ENCODE results near the gene SDK2.

Gene SDK2

DNA sequence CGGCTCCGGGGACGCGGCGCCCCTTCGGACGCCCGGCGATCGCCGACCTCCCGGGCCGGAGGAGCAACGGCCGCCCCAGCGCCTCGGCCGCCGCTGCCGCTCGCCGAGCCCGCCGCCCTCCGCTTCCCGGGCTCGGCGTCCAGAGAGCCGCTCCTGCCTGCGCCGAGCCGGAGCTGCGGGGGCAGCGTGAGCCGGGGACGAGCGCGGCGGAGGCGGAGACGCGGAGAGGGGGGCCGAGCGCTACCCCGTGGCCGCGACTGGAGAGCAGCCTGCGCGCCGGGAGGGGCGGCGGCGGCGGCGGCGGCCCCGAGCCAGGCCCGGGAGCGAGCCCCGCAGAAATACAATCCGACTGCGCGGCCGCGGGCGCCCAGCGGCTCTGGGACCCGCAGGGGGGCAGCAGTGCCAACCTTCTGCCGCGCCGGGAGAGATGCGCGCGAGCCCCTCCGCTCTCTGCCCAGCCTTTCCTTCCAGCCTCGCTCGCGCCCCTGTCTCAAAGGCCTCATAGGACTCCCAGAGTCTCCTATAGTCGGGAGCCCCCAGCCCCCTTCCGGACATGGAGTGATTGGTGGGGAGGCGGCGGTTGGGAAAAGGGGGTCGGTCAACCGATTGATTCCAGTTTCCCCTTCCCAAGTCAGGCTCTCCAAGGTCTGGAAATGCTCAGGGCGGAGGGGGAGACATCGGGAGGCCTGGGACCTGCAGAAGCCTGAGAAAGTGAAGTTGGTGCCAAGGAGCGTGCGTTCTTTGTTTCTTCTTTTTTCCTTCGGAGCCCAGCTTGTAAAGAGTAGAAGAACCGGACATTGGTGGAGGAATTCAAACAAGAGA, 1.0 kb upstream of the SDK2 start (continued):
- TF ChIP-seq ZNF48 (tag by site-specific recombination; IDR thresholded peaks at IDR 0.05) = no peak

DNA sequence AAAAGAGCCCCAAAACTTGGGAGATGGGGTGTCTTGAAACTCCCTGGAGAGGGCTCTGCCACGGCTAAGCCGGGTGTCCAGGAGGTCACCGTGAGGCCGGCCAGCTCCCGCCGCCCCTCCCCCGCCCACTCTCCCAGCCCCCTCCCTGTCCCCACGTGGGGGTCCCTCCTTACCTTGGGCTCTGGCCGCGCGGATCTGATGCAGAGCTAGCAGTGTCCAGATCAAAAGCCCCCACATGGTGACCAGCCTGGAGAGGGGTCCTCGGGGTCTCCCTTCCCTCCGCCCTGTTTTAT, 447 bp downstream of the SDK2 start:
- TF ChIP-seq HOXC10 (CRISPR knock-in tag; IDR thresholded peaks at IDR 0.05) (no peak), SCRT2 (tag by site-specific recombination; IDR thresholded peaks at IDR 0.05) (no peak), MYNN (tag by site-specific recombination; IDR thresholded peaks at IDR 0.05; ENCODE audit: borderline replicate concordance) (no peak), ZNF274 (IDR thresholded peaks at IDR 0.05; ENCODE audit: low read length) (no peak), ZNF274 (tag by site-specific recombination; IDR thresholded peaks at IDR 0.05; ENCODE audit: borderline replicate concordance) (no peak), ZBTB7A (tag by site-specific recombination; IDR thresholded peaks at IDR 0.05; ENCODE audit: low read depth) (no peak), MEIS1 (CRISPR knock-in tag; IDR thresholded peaks at IDR 0.05; ENCODE audit: borderline replicate concordance) (no peak), ZNF623 (tag by site-specific recombination; IDR thresholded peaks at IDR 0.05) (no peak), ZNF629 (tag by site-specific recombination; IDR thresholded peaks at IDR 0.05) (no peak), OSR2 (tag by site-specific recombination; IDR thresholded peaks at IDR 0.05) (no peak), ZNF169 (tag by site-specific recombination; IDR thresholded peaks at IDR 0.05) (no peak), KLF1 (tag by site-specific recombination; IDR thresholded peaks at IDR 0.05) (no peak), ZNF624 (tag by site-specific recombination; IDR thresholded peaks at IDR 0.05) (no peak), ZNF707 (tag by site-specific recombination; IDR thresholded peaks at IDR 0.05) (no peak)
- TF ChIP-seq, protein P1, sequence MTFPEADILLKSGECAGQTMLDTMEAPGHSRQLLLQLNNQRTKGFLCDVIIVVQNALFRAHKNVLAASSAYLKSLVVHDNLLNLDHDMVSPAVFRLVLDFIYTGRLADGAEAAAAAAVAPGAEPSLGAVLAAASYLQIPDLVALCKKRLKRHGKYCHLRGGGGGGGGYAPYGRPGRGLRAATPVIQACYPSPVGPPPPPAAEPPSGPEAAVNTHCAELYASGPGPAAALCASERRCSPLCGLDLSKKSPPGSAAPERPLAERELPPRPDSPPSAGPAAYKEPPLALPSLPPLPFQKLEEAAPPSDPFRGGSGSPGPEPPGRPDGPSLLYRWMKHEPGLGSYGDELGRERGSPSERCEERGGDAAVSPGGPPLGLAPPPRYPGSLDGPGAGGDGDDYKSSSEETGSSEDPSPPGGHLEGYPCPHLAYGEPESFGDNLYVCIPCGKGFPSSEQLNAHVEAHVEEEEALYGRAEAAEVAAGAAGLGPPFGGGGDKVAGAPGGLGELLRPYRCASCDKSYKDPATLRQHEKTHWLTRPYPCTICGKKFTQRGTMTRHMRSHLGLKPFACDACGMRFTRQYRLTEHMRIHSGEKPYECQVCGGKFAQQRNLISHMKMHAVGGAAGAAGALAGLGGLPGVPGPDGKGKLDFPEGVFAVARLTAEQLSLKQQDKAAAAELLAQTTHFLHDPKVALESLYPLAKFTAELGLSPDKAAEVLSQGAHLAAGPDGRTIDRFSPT (tag by site-specific recombination; IDR thresholded peaks at IDR 0.05) = no peak
- TF ChIP-seq, protein P2, sequence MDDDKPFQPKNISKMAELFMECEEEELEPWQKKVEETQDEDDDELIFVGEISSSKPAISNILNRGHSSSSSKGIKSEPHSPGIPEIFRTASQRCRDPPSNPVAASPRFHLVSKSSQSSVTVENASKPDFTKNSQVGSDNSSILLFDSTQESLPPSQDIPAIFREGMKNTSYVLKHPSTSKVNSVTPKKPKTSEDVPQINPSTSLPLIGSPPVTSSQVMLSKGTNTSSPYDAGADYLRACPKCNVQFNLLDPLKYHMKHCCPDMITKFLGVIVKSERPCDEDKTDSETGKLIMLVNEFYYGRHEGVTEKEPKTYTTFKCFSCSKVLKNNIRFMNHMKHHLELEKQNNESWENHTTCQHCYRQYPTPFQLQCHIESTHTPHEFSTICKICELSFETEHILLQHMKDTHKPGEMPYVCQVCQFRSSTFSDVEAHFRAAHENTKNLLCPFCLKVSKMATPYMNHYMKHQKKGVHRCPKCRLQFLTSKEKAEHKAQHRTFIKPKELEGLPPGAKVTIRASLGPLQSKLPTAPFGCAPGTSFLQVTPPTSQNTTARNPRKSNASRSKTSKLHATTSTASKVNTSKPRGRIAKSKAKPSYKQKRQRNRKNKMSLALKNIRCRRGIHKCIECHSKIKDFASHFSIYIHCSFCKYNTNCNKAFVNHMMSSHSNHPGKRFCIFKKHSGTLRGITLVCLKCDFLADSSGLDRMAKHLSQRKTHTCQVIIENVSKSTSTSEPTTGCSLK (tag by site-specific recombination; IDR thresholded peaks at IDR 0.05) = no peak
- TF ChIP-seq, protein P3, sequence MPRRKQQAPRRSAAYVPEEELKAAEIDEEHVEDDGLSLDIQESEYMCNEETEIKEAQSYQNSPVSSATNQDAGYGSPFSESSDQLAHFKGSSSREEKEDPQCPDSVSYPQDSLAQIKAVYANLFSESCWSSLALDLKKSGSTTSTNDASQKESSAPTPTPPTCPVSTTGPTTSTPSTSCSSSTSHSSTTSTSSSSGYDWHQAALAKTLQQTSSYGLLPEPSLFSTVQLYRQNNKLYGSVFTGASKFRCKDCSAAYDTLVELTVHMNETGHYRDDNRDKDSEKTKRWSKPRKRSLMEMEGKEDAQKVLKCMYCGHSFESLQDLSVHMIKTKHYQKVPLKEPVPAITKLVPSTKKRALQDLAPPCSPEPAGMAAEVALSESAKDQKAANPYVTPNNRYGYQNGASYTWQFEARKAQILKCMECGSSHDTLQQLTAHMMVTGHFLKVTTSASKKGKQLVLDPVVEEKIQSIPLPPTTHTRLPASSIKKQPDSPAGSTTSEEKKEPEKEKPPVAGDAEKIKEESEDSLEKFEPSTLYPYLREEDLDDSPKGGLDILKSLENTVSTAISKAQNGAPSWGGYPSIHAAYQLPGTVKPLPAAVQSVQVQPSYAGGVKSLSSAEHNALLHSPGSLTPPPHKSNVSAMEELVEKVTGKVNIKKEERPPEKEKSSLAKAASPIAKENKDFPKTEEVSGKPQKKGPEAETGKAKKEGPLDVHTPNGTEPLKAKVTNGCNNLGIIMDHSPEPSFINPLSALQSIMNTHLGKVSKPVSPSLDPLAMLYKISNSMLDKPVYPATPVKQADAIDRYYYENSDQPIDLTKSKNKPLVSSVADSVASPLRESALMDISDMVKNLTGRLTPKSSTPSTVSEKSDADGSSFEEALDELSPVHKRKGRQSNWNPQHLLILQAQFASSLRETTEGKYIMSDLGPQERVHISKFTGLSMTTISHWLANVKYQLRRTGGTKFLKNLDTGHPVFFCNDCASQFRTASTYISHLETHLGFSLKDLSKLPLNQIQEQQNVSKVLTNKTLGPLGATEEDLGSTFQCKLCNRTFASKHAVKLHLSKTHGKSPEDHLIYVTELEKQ (tag by site-specific recombination; IDR thresholded peaks at IDR 0.05; ENCODE audit: borderline replicate concordance) = no peak
- ChIA-PET CTCF (no interaction called here), POLR2A (interaction anchor here (1.1 to 1.6 kb wide), 5 partner anchors 13 to 560 kb away, joined by 3 to 5 read pairs (median 4); partner anchors contain the start of gene RPL38)
- no peaks in the 10 kb centered on the region for H3K36me3 ChIP-seq (ENCODE audit: control insufficient read depth in 2 of 2, insufficient read depth in 1 of 2, low read length in 2 of 2)
- peaks cover 4% of the 10 kb centered on the region; the same call in 1 of the 2 replicates for H3K4me1 ChIP-seq (ENCODE audit: control insufficient read depth, insufficient read depth, low read length)
- peak overlapping the region; percentile 71; the same call in 1 of the 2 replicates for H3K27ac ChIP-seq (ENCODE audit: extremely low read depth, low read depth, low read length)
- H3K4me3 ChIP-seq (ENCODE audit: low read depth, low read length) = peak overlapping the region; percentile 49
- no peaks in the 10 kb centered on the region for H3K9me3 ChIP-seq (ENCODE audit: control insufficient read depth, insufficient read depth, low read depth, low read length)
